Measurements from ENCODE around the gene FTH1.

Gene FTH1

GRCh38 chr11:61974766-61975631 is 7.6 kb upstream of the FTH1 start:
- no peak overlapping the region for H3K4me3 ChIP-seq (ENCODE audit: low read length, poor library complexity, severe bottlenecking)
- H4K20me1 ChIP-seq (ENCODE audit: insufficient read depth, low read length, poor library complexity, severe bottlenecking), result no peaks in the 10 kb centered on the region
- peaks cover 29% of the 10 kb centered on the region for H3K4me1 ChIP-seq (ENCODE audit: insufficient read depth, low read length, poor library complexity, severe bottlenecking)
- H3K27me3 ChIP-seq (ENCODE audit: insufficient read depth, low read length, poor library complexity, severe bottlenecking), result no peaks in the 10 kb centered on the region
- H3F3A ChIP-seq (ENCODE audit: low read depth), result peaks cover 3% of the 10 kb centered on the region; the same call in 1 of the 2 replicates
- no peaks in the 10 kb centered on the region for H3K79me2 ChIP-seq (ENCODE audit: insufficient read depth, low read length)
- H3K4me2 ChIP-seq (ENCODE audit: low read depth, low read length, poor library complexity, severe bottlenecking), result no peak overlapping the region
- H3K9ac ChIP-seq (ENCODE audit: low read depth, low read length, poor library complexity, severe bottlenecking), result no peak overlapping the region
- H2AFZ ChIP-seq (ENCODE audit: low read length), result no peak overlapping the region
- no peaks in the 10 kb centered on the region for H3K9me2 ChIP-seq (replicated peaks; ENCODE audit: low read depth, low read length)
- H3K9me3 ChIP-seq (ENCODE audit: insufficient read depth, low read depth, low read length), result no peaks in the 10 kb centered on the region
- H3K36me3 ChIP-seq (ENCODE audit: insufficient read depth, low read length), result no peaks in the 10 kb centered on the region
- TF ChIP-seq CTCF (conservative IDR thresholded peaks at IDR 0.05; ENCODE audit: low read length) (no peak), EZH2phosphoT487 (IDR thresholded peaks at IDR 0.05; ENCODE audit: borderline replicate concordance) (no peak)

GRCh38 chr11:61973476-61974162 is 6.2 kb upstream of the FTH1 start:
- no peak overlapping the region for H3K9ac ChIP-seq (ENCODE audit: low read depth, low read length, poor library complexity, severe bottlenecking)
- no peaks in the 10 kb centered on the region for H3K9me3 ChIP-seq (ENCODE audit: insufficient read depth, low read depth, low read length)
- H3K4me1 ChIP-seq (ENCODE audit: insufficient read depth, low read length, poor library complexity, severe bottlenecking), result peaks cover 42% of the 10 kb centered on the region
- H3K79me2 ChIP-seq (ENCODE audit: insufficient read depth, low read length), result peaks cover 10% of the 10 kb centered on the region
- no peaks in the 10 kb centered on the region for H3K9me2 ChIP-seq (replicated peaks; ENCODE audit: low read depth, low read length)
- no peak for TF ChIP-seq EZH2phosphoT487 (IDR thresholded peaks at IDR 0.05; ENCODE audit: borderline replicate concordance)
- TF ChIP-seq CTCF (conservative IDR thresholded peaks at IDR 0.05; ENCODE audit: low read length), result no peak
- H3K36me3 ChIP-seq (ENCODE audit: insufficient read depth, low read length), result no peaks in the 10 kb centered on the region
- H3K27me3 ChIP-seq (ENCODE audit: insufficient read depth, low read length, poor library complexity, severe bottlenecking), result no peaks in the 10 kb centered on the region
- no peak overlapping the region for H3K4me3 ChIP-seq (ENCODE audit: low read length, poor library complexity, severe bottlenecking)
- H4K20me1 ChIP-seq (ENCODE audit: insufficient read depth, low read length, poor library complexity, severe bottlenecking), result no peaks in the 10 kb centered on the region
- no peak overlapping the region for H2AFZ ChIP-seq (ENCODE audit: low read length)
- H3K4me2 ChIP-seq (ENCODE audit: low read depth, low read length, poor library complexity, severe bottlenecking), result no peak overlapping the region
- peaks cover 6% of the 10 kb centered on the region; the same call in 1 of the 2 replicates for H3F3A ChIP-seq (ENCODE audit: low read depth)

DNA sequence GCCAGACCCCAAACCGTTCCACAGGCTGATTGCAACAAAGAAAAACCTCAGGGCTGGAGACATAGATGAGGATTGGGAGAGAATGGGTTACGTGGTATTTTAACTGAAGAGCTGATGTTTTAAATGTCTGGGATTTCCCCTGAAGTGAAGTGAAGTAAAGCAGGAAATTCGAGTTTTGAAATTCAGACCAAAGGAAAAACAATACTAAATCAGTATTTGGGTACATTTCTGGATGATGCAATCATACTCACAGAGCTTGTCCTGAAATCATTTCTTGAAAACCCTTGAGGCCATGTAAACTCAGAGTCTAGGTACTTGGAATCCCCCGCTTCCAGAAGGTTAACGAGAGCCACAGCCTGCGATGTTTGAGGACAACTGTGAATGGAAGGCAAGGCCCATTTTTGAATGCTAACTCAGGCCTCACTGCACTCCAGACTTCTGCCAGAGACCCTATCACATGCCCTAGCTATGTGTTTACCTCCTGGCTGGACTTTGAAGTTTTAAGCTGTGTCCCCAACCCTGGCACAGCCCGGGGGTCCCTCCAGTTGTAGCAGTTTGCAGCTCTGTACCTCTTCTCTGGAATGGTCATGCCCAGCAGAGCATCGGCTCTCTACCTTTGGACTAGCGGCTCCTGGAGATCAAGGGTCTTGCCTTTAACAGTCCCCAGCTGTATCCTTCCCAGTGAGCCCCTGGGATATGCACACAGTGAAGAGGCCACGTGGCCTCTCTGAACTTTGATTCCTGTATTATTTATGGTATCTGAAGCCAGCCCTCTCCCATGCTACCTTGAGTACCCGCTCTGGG is 5.4 kb upstream of the FTH1 start:
- Histone ChIP-seq H3K27me3 (ENCODE audit: insufficient read depth, low read length, poor library complexity, severe bottlenecking) (no peaks in the 10 kb centered on the region), H3F3A (ENCODE audit: low read depth) (peaks cover 6% of the 10 kb centered on the region; the same call in 1 of the 2 replicates), H3K9me2 (replicated peaks; ENCODE audit: low read depth, low read length) (no peaks in the 10 kb centered on the region), H3K4me3 (ENCODE audit: low read length, poor library complexity, severe bottlenecking) (peak overlapping the region; percentile 38), H2AFZ (ENCODE audit: low read length) (no peak overlapping the region), H3K36me3 (ENCODE audit: insufficient read depth, low read length) (no peaks in the 10 kb centered on the region), H3K9ac (ENCODE audit: low read depth, low read length, poor library complexity, severe bottlenecking) (peak overlapping the region; percentile 60), H3K79me2 (ENCODE audit: insufficient read depth, low read length) (peaks cover 17% of the 10 kb centered on the region), H4K20me1 (ENCODE audit: insufficient read depth, low read length, poor library complexity, severe bottlenecking) (no peaks in the 10 kb centered on the region), H3K4me2 (ENCODE audit: low read depth, low read length, poor library complexity, severe bottlenecking) (peak overlapping the region; percentile 67), H3K4me1 (ENCODE audit: insufficient read depth, low read length, poor library complexity, severe bottlenecking) (peaks cover 48% of the 10 kb centered on the region), H3K9me3 (ENCODE audit: insufficient read depth, low read depth, low read length) (no peaks in the 10 kb centered on the region)
- TF ChIP-seq CTCF (conservative IDR thresholded peaks at IDR 0.05; ENCODE audit: low read length) (no peak), EZH2phosphoT487 (IDR thresholded peaks at IDR 0.05; ENCODE audit: borderline replicate concordance) (no peak)

Data from Loucy (cell line).